K562 (cell line): ENCODE results near the gene SEC14L1. TPM values are rescaled to one million over a fixed set of nuclear protein-coding genes. Genes with fewer than 3 reads are reported as not detected.

ENCODE experiments used
- CTBP1 ChIP-seq: fragments of 450-650 bp; IDR thresholded peaks from 2 replicates; pipeline ENCODE4 v1.6.1; 2016; ENCODE audit warnings: borderline replicate concordance
- ETS1 ChIP-seq: conservative IDR thresholded peaks from 2 replicates; pipeline ENCODE4 v1.6.1; 2011; ENCODE audit warnings: low read depth, mild to moderate bottlenecking, low read length; ENCODE audit not compliant: control insufficient read depth
- NKRF ChIP-seq: fragments of 450-650 bp; IDR thresholded peaks from 2 replicates; pipeline ENCODE4 v1.6.1; 2016; ENCODE audit warnings: borderline replicate concordance
- PCBP1 ChIP-seq: fragments of 200-400 bp; formaldehyde crosslinking; IDR thresholded peaks from 2 replicates; pipeline ENCODE4 v1.6.1; 2018; ENCODE audit warnings: mild to moderate bottlenecking, low read depth, low read length; ENCODE audit not compliant: poor library complexity, severe bottlenecking
- SIN3A ChIP-seq, 2 experiments: fragments of 150-350 bp in 1 of 2; IDR thresholded peaks; 2 replicates each; pipeline ENCODE4 v1.6.1; 2011 to 2016; ENCODE audit warnings: borderline replicate concordance in 2 of 2, low read depth in 2 of 2, low read length in 2 of 2, mild to moderate bottlenecking in 2 of 2, moderate library complexity in 2 of 2; ENCODE audit not compliant: control insufficient read depth in 1 of 2
- TFAP4 ChIP-seq: sonication (generic); formaldehyde crosslinking; IDR thresholded peaks from 2 replicates; pipeline ENCODE4 v1.8.0; 2022; ENCODE audit warnings: missing genetic modification reagents, mild to moderate bottlenecking, moderate library complexity, borderline replicate concordance
- THAP12 ChIP-seq: fragments of 250-450 bp; sonication (Bioruptor Pico); IDR thresholded peaks from 2 replicates; pipeline ENCODE4 v1.9.0; 2021; ENCODE audit warnings: mild to moderate bottlenecking, inconsistent platforms
- UBTF ChIP-seq, 2 experiments: IDR thresholded peaks; 2 replicates each; pipeline ENCODE4 v1.6.1; 2012; ENCODE audit warnings: improper control_type of control experiment in 2 of 2, low read depth in 2 of 2, low read length in 2 of 2, borderline replicate concordance in 1 of 2
- ZBTB7A ChIP-seq: IDR thresholded peaks from 2 replicates; pipeline ENCODE4 v1.6.1; 2011; ENCODE audit warnings: low read depth, mild to moderate bottlenecking, low read length, moderate library complexity, borderline replicate concordance; ENCODE audit not compliant: control insufficient read depth
- ZNF395 ChIP-seq: fragments of 200-800 bp; sonication (Bioruptor generic); IDR thresholded peaks from 2 replicates; pipeline ENCODE4 v1.6.1; 2017; ENCODE audit warnings: missing genetic modification characterization, missing compliant biosample characterization
- ZNF589 ChIP-seq: fragments of 200-800 bp; sonication (Bioruptor generic); IDR thresholded peaks from 2 replicates; pipeline ENCODE4 v1.6.1; 2016; ENCODE audit warnings: low read depth, missing genetic modification characterization, missing compliant biosample characterization
- polyA plus RNA-seq, 8 experiments: library from polyadenylated mRNA; depleted of rRNA in 4 of 8; stranded (reverse) in 5 of 8; unstranded in 3 of 8; fragments of >200 nt; fragmentation: Nextera tagmentation in 2 of 8; fragmentation: Illumina TruSeq in 1 of 8; extraction: Ambion mirVana in 2 of 8; extraction: Trizol in 1 of 8; gene quantifications; 2 replicates each; pipeline versions ENCODE4 v1.2.1 to v1.2.3, GENCODE V29; 2011 to 2014; ENCODE audit warnings: inconsistent platforms in 1 of 8, missing spikeins in 1 of 8
- total RNA-seq, 7 experiments: library from RNA; depleted of rRNA in 6 of 7; stranded (reverse); fragments of >200 nt in 6 of 7; fragmentation: Illumina TruSeq in 2 of 7; extraction: Trizol in 2 of 7; gene quantifications; 2 replicates each; pipeline versions ENCODE4 v1.2.1 to v1.2.3, GENCODE V29; 2011 to 2021; ENCODE audit warnings: low replicate concordance in 1 of 7

SEC14L1 gene
- total and polyA plus RNA-seq, 9 of the 15 experiments (the other 6 are each of a cell fraction or from before 2014, with no cell fraction given): 3.1 to 39.7 (median 15.2) TPM

- TF ChIP-seq THAP12 (0 out of 2 replicates have a peak, but pooled peaks have one; percentile 42), ETS1 (peak; percentile 36; the same call in 1 of the 2 replicates), UBTF (IDR thresholded peaks at IDR 0.05; ENCODE audit: borderline replicate concordance in 1 of 2, low read depth in 2 of 2, low read length in 2 of 2) (0 out of 4 replicates have a peak, but pooled peaks of 1 of the 2 experiments have one; percentile 38), SIN3A (IDR thresholded peaks at IDR 0.05; ENCODE audit: borderline replicate concordance in 2 of 2, control insufficient read depth in 1 of 2, low read depth in 2 of 2, low read length in 2 of 2) (peak; percentile 32 to 42; a peak in 1 of 4 replicates), NKRF (peak; percentile 29; the same call in 1 of the 2 replicates), ZNF395 (CRISPR knock-in tag) (peak; percentile 48; the same call in 1 of the 2 replicates), ZNF589 (no peak), PCBP1 (peak; percentile 47), CTBP1 (peak; percentile 17; the same call in 1 of the 2 replicates), ZBTB7A (peak; percentile 14; the same call in 1 of the 2 replicates), TFAP4 (CRISPR knock-in tag) (peak; percentile 75)
These were observed at the start of gene SEC14L1 (continued) for GRCh38 chr17:77140878-77141767.
